GM21717 (cell line): ENCODE measurements around the gene CCDC69.

Source experiments
- ATAC-seq: cut with Tn5 transposase; IDR thresholded peaks from one replicate; pipeline ENCODE4 v1.9.1; 2021; ENCODE audit warnings: mild to moderate bottlenecking, moderate library complexity; ENCODE audit not compliant: unreplicated experiment

The CCDC69 gene

DNA sequence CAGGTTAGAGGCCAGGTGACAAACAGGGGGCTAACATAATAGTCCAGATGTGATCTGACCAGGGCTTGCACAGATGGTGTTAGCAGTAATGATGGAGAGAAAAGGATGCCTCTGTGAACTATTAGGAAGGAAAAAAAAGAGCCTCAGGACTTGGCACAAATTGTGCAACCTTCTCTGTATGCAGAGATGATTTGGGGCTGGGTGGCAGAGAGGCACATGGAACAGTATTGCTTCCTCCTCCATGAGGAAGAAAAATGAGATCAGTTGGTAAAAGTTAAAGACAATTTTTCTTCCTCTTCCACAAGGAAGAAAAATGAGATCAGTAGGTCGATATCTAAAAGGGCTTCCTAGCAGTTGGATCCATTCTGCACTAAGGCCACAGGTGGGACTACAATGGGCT, 52.4 kb downstream of the CCDC69 start:
- no peak for ATAC-seq

GRCh38 chr5:151168602-151169344, 55.1 kb downstream of the CCDC69 start:
- no peak for ATAC-seq

DNA sequence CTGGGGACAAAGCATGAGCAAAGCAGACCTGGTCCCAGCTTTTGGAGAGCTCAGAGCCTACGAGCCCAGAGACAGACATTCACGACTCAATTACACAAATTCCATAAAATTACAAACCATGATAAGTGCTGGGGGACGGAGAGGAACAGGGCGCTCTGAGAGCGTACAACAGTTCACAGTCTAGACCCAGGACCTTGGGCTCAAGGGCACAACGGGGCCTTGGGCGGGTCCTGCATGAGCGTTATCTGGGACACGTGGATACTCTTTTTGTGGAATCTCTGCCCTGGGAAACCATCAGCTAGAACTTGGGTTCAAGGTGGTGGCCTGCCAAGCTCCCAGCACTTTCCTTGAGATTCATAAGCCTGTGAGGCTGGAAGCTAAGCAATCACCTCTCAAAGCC, 56.9 kb downstream of the CCDC69 start:
- no peak for ATAC-seq

DNA sequence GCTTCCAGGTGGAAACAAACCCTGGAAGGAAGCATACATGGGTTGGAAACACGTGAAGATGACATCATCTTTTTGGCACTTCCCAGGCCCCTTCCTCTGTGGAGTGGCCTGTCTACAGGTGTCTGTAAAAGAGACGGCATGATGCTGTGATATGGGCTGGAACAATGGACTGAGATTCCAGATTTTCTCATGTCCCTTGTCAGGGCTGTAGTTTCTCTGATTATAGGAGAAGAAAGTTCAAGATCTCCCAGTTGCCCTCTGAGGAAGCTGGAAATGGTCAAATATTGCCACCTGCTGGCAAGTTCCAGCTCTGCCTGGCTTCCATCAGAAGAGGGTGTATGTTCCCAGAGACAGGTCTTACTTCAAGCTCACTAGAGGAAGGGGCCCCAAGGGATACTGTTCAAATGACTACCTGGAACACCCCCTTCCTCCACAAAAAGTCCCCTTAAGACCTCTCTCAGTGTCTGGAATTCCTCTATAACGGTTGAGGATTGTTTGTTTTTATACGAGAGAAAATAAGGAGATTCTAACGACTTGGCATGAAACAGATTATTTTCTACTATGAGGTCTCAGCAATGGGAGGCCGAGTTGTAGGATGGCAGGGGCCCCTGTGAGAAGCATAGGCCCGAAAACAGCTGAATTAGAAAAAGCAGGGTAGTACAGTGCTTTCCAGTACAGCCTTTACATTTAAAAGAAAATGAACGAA, 59.1 kb downstream of the CCDC69 start:
- peak; percentile 89 for ATAC-seq

GRCh38 chr5:151162776-151163175, 61.1 kb downstream of the CCDC69 start:
- no peak for ATAC-seq

- ATAC-seq: no peak
Measured at GRCh38 chr5:151159649-151160373, 64.1 kb downstream of the CCDC69 start.

- no peak for ATAC-seq
Measured at GRCh38 chr5:151158287-151158661, 65.6 kb downstream of the CCDC69 start.

GRCh38 chr5:151157426-151158286, 66.2 kb downstream of the CCDC69 start, which contains the start of gene ANXA6:
Gene ANXA6 (minus strand): TSS chr5:151157779. CDS start chr5:151147901, 9,878 bp downstream.
- ATAC-seq: peak; percentile 44

DNA sequence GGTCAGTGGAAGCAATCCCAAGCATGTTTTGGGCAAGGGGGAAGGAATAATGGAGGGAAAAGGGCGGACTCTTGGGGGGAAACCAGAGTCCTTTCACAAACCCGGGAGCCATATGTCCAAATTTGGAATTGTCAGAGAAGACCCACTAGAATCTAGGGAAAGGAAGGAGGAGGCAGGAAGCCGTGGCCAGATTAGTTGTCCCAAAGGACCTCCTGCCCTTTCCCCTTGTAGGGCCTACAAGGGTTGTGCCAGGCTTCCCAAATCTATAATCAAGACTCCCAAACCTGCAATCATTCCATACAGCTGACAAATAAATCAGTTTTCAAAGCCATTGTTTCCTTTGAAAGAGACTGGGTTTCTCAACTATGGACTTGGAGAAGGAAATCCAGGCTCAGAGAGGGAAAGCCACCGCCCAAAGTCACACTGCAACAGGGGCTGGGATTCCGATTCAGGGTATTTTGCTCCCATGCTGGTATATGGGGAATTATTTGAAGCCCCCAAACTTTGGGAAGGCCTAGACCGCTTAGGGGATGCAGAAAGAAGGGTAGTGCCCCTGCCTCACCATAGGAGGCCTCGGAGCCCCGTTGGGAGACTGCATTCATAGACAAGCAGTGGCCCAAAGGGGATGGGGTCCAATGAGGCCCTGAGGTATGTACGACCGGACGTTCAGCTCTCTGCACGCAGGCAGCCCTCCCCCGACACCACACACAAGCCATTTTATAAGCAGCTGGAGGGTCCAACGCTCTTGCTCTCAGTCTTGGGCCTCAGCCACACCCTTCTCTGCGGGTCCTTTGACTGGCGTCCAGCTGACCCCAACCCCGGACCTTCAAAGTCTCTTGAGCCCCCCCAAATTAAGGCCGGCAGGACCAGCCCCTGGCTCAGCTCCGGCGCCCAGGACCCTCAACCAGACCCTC, 67.1 kb downstream of the CCDC69 start:
- no peak for ATAC-seq

DNA sequence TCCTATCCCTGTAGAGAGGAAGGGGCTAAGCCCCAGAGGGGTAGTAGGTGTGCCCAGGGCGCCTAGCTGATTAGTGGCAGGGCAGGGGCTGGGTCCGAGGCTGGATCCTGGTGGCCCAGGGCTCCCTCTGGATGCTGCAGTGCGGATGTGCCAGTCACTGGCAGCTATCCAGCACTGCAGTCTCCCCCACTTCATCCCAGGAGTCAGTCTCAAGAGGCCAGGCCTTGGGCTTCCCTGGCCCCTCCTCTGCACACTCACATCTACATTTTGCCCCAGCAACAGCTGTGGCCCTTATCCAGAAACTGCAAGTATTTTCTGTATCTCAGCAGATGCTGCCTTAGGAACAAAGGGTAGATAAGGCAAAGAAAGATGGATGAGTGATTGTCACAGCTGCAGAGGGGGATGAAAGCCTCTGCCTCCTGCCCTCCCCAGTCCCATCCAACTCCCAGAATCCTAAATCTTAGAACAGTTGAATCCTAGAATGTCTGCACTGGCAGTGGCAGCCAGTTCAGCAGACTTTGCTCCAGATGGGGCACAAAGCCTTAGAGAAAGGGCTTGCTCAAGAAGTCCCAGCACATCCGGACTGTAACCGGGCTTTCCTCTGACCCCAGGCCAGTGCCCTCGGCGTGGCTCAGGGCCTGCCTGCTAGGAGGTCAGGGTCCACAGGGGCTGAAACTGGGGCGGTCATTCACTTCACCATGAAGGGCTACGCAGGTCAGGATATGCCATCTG, 68.0 kb downstream of the CCDC69 start:
- peak; percentile 31 for ATAC-seq

- ATAC-seq: peak; percentile 34
Measured at GRCh38 chr5:151154931-151155774, 68.7 kb downstream of the CCDC69 start.

DNA sequence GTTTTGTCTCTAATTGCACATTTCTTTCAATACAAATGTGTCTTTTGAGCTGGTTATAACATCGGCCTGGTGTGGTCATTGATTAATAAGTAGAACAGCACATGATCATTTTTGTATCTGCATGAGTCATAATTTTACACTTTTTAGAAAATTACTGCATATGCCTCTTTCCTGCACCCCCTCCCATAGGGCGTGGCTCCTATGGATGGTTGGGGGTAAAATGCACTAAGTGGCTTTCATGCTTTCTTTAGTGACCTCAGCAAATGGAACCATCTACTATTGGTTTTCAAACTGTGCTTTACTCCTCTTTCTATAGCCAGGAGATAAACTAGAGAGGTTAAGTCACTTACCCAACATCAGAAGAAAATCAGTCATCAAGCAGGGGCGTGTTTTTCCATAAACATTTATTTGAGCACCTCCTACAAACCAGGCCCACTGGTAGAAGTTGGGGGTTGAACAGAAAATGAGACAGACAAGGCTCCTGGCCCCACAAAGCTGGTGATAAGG, 70.1 kb downstream of the CCDC69 start:
- ATAC-seq: no peak

- no peak for ATAC-seq
Measured at GRCh38 chr5:151153300-151153699, 70.6 kb downstream of the CCDC69 start.

- peak; percentile 32 for ATAC-seq
Measured at GRCh38 chr5:151151793-151152192, 72.1 kb downstream of the CCDC69 start.

- ATAC-seq: no peak
Measured at GRCh38 chr5:151151263-151151660, 72.6 kb downstream of the CCDC69 start.

GRCh38 chr5:151150471-151151262, 73.2 kb downstream of the CCDC69 start:
- ATAC-seq: peak; percentile 51

GRCh38 chr5:151148583-151148982, 75.3 kb downstream of the CCDC69 start:
- no peak for ATAC-seq
